NCI-H1092 (cell line): ENCODE results near the gene NBL1.

ENCODE experiments used
- DNase-seq: peaks from one replicate; lab custom pipeline; 2025; lab: John Stamatoyannopoulos, UW

Gene NBL1

DNA sequence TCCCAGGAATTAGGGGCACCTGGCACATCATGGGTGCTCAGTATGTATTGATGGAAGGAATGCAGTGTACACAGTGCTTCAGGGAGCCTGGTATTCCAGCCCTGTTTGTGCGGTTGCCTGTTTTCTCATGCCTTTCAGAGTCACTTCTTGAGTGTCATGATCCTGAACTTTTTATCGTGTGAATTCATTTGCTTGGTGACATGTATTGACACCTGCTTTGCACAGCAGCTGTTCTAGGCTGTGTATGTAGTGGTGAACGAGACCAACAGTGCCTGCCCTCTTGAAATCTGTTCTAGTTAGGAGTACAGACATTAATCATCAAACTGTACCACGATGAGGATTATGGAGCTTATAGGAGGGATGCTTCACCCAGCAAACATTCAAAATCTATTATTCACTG, 26.7 kb downstream of the NBL1 start:
- no peak for DNase-seq

- no peak for DNase-seq
These were observed 28.1 kb downstream of the NBL1 start for GRCh38 chr1:19672237-19672636.

DNA sequence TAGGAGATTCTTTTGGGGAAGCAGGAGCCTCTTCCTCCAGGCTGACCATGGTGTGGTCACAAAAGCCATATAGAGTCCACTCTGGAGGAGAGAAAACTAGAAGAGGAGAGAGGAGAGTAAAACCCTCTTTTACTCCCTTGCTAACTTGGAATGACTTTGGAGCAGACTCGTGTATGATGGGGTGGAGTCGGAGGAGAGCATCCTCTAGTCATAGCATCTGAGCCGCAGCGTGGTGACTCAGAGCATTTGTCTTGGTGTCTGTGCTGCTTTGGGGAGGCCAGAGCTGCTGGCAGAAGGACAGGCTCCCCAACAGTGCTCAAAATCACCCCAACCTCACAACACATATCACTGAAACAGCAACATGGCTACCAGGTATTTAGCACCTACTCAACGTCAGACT, 31.7 kb downstream of the NBL1 start:
- DNase-seq: no peak

DNA sequence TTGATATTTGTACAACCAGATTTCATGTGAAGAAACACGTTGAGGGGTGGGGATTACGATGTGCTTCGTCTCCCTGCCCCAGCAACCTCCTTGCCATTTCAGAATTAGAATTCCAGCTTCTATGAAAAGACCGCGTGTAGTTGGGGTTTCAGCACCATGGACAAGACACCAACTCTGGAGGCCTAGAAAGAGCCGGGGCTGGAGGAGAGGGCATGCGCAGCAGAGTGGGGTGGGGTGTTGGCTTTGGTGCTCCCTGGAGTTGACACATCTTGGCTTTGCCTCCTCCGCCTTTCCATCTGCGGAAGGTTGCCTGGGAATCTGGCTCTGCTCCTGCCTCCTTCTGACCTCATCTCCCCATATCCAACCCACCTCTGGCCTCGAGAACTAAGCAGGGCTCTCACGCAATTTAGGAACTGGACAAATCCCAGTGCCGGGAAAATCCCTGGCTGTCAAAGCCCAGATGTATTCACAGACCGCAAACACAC, 32.4 kb downstream of the NBL1 start:
- no peak for DNase-seq

- DNase-seq: no peak
These were observed 34.4 kb downstream of the NBL1 start for GRCh38 chr1:19678493-19678892.

GRCh38 chr1:19678931-19679453, 34.9 kb downstream of the NBL1 start:
- DNase-seq: no peak

DNA sequence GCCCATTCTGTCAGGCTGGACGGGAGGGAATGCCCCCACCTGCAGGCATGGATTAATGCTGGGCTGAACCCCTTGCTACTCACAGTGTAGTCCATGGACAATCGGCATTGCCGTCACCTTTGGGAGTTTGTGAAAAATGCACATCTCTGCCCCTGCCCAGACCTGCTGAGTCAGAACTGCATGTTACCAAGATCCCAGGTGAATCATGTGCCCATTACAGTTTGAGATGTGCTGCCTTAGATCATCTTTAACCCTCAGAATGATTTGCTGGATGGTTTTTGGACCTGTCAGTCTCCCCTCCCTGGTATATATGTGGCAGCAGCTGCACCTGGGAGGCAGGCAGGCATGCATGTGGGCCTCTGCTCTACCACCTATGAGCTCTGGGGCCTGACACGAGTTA, 35.6 kb downstream of the NBL1 start:
- DNase-seq: no peak

- no peak for DNase-seq
These were observed 36.5 kb downstream of the NBL1 start for GRCh38 chr1:19680644-19681043.

GRCh38 chr1:19682257-19682656, 38.1 kb downstream of the NBL1 start:
- DNase-seq: no peak

GRCh38 chr1:19682901-19683300, 38.8 kb downstream of the NBL1 start:
- DNase-seq: no peak

- no peak for DNase-seq
These were observed 39.2 kb downstream of the NBL1 start for GRCh38 chr1:19683351-19683750.

GRCh38 chr1:19684677-19685076, 40.6 kb downstream of the NBL1 start:
- DNase-seq: no peak

DNA sequence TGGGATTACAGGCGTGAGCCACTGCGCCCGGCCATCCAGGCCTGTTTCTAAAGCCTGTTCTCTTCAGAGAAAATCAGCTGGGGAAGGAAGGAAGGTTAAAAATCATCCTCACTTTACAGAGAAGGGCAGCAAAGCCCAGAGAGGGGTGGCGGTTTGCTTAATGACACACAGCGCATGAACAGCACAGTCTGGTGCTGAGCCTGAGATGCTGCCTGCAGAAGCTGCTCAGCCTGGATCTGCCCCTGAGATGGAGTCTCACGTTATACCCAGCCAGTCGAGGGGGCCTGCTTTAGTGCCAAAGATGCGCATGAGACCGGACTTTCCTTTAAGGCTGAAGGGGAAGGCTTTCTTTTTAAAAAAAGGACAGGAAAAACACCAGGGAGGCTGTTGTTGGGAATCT, 41.9 kb downstream of the NBL1 start:
- DNase-seq: no peak

GRCh38 chr1:19687414-19687813, 43.3 kb downstream of the NBL1 start:
- DNase-seq: no peak

DNA sequence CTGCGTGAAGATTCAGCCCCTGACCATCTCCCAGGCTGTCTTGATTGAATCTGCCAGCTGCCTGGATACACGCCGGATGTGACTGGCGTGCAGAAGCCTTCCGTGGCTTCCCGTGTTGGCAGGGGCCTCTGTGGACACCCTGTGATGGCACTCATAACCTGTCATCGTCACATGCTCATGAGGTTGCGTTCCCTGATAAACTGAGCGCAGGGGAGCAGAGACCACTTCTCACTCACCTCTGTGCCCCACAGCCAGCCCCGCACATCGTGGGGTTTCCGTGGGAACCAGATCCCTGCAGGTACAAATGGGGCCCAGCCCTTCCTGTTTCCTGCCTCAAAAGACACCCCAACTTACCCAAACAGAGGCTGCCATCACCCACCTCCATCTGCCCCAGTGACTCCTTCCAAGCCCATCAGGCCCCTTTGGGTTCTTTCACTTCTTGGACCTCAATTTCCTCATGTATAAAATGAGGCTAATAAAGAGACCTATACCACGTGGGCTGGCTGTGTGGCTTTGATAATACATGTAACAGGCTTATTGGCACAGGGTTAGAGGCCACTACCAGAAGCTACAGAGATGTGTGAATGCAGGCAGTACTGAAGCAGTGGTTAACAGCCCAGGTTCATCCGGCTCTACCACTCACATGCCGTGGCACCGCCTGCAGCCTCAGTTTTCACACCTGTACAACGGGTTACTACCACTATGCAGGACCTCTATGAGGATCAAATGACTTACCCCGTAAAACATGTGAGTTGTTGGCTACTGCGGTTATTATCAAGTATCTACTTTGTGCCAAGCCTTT, 44.1 kb downstream of the NBL1 start:
- no peak for DNase-seq

- DNase-seq: no peak
These were observed 45.1 kb downstream of the NBL1 start for GRCh38 chr1:19689085-19689757.

DNA sequence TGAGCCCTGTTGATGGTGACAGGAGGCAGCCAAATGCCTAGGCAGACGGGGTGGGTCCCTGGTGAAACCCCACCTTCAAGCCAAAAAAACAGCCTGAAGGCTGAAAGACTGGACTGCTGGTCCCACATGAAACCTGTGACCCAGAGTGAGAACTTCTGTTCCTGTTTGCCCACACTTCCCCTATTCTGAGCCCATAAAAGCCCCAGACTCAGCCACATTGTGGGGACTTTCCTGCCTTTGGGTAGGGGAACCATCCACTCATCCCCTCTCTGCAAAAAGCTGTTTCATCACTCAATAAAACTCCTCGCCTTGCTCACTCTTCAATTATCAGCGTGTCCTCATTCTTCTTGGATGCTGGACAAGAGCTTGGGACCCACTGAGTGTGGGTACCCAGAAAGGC, 45.7 kb downstream of the NBL1 start:
- no peak for DNase-seq

DNA sequence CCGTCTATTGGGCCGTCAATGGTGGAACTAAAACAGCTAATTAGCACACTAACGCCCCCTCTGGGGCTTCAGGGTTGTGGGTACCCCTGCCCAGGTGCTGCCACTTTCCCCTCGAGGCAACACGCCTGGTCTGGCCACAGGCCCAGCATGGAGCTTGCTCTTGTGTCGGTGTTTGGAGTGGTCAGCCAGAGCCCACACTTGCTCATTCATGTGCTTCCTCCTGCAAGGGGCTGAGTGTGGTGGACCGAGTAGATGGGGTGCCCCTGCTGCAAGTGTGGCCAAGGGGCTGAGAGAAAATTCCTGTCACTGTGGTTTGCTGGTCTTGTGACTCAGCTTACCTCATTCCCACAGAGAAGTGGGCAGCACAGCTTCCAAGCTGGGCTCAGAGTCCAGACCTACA, 46.2 kb downstream of the NBL1 start:
- no peak for DNase-seq

DNA sequence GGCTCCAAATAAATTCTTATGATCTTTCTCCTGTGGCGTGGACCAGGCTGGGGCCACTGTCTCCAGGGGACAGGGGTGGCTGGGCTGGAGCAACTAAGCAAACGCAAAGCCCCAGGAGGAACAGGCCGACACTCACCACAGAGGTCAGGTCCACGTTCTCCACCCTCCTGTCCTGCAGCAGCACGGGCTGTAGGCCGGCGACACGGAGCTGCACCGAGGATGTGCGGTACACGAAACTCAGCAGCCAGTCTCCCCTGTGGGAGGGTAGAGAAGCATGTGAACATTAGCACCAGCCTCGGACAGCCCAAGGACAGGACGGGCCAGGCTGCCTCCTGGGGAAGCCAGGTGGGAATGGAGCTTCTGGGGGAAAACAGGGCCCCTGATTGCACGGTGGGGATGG, 50.2 kb downstream of the NBL1 start:
- no peak for DNase-seq

DNA sequence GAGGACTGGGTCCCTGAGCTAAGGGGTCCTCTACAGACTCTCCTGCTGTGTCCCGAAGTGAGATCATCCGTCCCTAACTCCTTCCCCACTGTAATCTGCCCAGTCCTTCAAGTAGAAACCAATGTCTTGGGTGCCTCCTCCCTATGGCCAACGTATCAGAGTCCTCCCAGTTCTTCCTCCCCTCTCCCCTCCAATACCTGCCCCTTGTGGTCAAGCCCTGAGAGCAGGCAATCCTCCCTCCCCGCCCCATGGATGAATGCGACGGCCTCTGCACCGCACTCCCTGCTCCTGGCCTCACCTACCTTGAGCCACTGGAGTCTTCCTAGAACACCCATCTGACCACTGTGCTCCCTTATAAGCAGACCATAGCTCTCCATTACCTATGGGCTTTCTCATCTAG, 51.7 kb downstream of the NBL1 start:
- no peak for DNase-seq

- no peak for DNase-seq
These were observed 52.7 kb downstream of the NBL1 start for GRCh38 chr1:19696820-19697219.

DNA sequence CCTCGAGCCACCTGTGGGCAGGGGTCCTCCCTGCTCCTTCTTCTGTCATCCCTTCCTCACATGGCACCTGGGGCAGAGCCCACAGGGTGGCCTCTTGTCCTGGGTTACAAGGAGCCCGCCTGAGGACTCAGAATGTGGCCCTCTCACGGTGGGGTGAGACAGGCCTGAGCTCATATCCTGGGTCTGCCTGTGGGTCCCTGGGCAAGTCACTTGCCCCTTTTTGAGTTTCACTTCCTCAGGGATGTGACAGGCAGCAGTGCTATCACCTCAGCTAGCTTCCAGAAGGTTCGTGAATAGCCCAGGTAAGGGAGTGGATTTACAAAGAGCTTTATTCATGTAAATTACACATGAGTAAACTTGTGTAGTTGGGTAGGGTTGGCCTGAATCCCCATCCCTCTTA, 54.1 kb downstream of the NBL1 start:
- DNase-seq: no peak

DNA sequence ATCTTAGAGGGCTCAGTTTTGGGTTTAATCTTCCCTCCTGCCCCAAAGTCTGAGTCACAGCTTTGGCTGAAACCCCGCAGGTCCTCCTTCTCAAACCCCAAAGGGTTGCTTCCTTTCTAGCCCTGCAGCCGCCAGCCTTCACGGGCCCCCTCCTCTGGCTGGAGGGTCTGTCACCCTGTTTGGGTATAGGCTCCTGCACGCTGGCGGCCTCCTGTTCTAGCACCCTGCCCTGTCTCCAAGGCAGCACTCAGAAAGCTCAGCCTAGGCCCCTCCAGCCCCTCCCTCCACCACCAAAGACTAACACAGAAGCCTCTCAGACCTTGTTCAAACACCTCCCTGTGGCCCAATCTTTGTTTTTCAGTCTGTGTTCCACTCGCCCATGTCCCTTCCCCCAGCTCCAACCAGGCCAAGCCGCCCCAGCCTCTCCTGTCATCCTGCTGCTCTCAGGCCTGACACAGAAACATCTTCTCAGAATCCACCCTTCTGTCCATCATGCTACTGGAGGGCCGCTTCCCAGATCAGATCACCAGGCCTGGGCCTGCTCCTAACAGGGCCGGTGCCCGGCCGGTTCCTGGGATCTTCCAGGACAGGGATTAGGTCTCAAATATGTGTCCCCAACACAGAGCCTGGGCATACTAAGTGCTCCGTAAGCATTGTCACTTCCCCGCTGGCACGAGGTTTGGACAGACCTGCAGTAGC, 56.1 kb downstream of the NBL1 start:
- DNase-seq: no peak
